DND-41 (cell line): ENCODE data around the gene MS4A12.
A peak's percentile ranks its signal among the peaks of the same experiment; 100 is the strongest.

ENCODE experiments used
- ATAC-seq: fragments of 200-7000 bp; cut with Tn5 transposase; 3 replicates; pipeline ENCODE4 v1.9.1; 2021; ENCODE audit warnings: low read depth; ENCODE audit not compliant: insufficient read depth
- DNase-seq: peaks from one replicate; pipeline ENCODE4 v3.0.0-alpha.2; 2020
- H2AFZ ChIP-seq: 2 replicates; pipeline ENCODE4 v1.6.0; 2012; ENCODE audit warnings: low read depth, low read length
- H3K27ac ChIP-seq: 2 replicates; pipeline ENCODE4 v1.5.1; 2012; ENCODE audit warnings: low read length, inconsistent platforms
- H3K27me3 ChIP-seq: fragments of 200-600 bp; sonication (generic); 2 replicates; pipeline ENCODE4 v1.6.0; 2012; ENCODE audit warnings: low read length, mild to moderate bottlenecking, inconsistent platforms; ENCODE audit not compliant: insufficient read depth, poor library complexity
- H3K36me3 ChIP-seq: 2 replicates; pipeline ENCODE4 v1.5.1; 2012; ENCODE audit warnings: low read length, inconsistent platforms; ENCODE audit not compliant: insufficient read depth
- H3K4me1 ChIP-seq: 2 replicates; pipeline ENCODE4 v1.5.1; 2012; ENCODE audit warnings: mild to moderate bottlenecking, low read length; ENCODE audit not compliant: insufficient read depth
- H3K4me2 ChIP-seq: 2 replicates; pipeline ENCODE4 v1.6.0; 2012; ENCODE audit warnings: mild to moderate bottlenecking, moderate library complexity, low read length, inconsistent platforms; ENCODE audit not compliant: insufficient read depth
- H3K4me3 ChIP-seq, 2 experiments: fragments of 200-600 bp in 1 of 2; shearing (Covaris generic) in 1 of 2; 2 replicates each; pipeline ENCODE4 v1.5.1; 2012 to 2016; ENCODE audit warnings: inconsistent platforms in 2 of 2, low read length in 2 of 2, mild to moderate bottlenecking in 2 of 2, low read depth in 1 of 2, moderate library complexity in 1 of 2
- H3K79me2 ChIP-seq: 2 replicates; pipeline ENCODE4 v1.6.0; 2012; ENCODE audit warnings: low read length, inconsistent platforms; ENCODE audit not compliant: insufficient read depth
- H3K9ac ChIP-seq: 2 replicates; pipeline ENCODE4 v1.6.0; 2012; ENCODE audit warnings: low read depth, mild to moderate bottlenecking, inconsistent platforms, low read length, moderate library complexity
- H3K9me3 ChIP-seq: 2 replicates; pipeline ENCODE4 v1.5.1; 2012; ENCODE audit warnings: low read length, moderate library complexity, mild to moderate bottlenecking, inconsistent platforms; ENCODE audit not compliant: insufficient read depth, severe bottlenecking
- H4K20me1 ChIP-seq: 2 replicates; pipeline ENCODE4 v1.6.0; 2012; ENCODE audit warnings: low read length; ENCODE audit not compliant: insufficient read depth
- CTCF ChIP-seq: IDR thresholded peaks from 2 replicates; pipeline ENCODE4 v1.5.1; 2012; ENCODE audit warnings: borderline replicate concordance, low read length, moderate library complexity, mild to moderate bottlenecking; ENCODE audit not compliant: poor library complexity, severe bottlenecking; ENCODE audit errors: extremely low read depth
- EZH2 ChIP-seq: IDR thresholded peaks from 3 replicates; pipeline ENCODE4 v1.6.1; 2012; ENCODE audit warnings: borderline replicate concordance, low read depth, mild to moderate bottlenecking, moderate library complexity, low read length, inconsistent platforms; ENCODE audit not compliant: severe bottlenecking

Gene MS4A12

DNA sequence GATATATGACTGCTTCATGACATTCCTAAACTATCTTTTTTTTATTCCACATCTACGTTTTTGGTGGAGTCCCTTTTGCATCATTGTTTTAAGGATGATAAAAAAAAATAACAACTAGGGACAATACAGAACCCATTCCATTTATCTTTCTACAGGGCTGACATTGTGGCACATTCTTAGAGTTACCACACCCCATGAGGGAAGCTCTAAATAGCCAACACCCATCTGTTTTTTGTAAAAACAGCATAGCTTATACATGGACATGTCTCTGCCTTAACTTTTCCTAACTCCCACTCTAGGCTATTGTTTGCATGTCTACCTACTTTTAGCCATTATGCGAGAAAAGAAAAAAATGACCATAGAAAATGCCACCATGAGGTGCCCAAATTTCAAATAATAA, 23.7 kb upstream of the MS4A12 start:
- Histone ChIP-seq H2AFZ (no peak overlapping the region), H3K9me3 (no peaks in the 10 kb centered on the region), H3K4me1 (no peaks in the 10 kb centered on the region), H4K20me1 (no peaks in the 10 kb centered on the region), H3K27ac (no peak overlapping the region), H3K4me2 (no peak overlapping the region), H3K9ac (no peak overlapping the region), H3K27me3 (no peaks in the 10 kb centered on the region), H3K79me2 (no peaks in the 10 kb centered on the region), H3K4me3 (no peak overlapping the region), H3K36me3 (no peaks in the 10 kb centered on the region)
- no peak for TF ChIP-seq EZH2
- TF ChIP-seq CTCF, result no peak
- ATAC-seq (no peak), DNase-seq (no peak)

DNA sequence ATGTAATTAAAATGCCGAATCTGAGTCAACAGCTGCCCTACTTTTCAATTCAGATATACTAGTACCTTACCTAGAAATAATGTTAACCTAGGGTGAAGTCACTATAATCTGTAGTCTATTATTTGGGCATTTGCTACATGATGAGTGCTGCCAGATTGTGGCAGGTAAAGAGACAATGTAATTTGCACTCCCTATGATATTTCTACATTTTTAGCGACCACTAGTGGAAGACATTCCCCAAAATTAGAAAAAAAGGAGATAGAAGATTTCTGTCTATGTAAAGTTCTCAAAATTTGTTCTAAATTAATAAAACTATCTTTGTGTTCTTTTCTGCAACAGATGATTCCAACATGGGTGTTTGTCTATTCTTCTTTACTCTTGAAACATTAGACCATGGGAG, 22.9 kb upstream of the MS4A12 start:
- no peaks in the 10 kb centered on the region for H3K4me1 ChIP-seq
- no peak overlapping the region for H3K27ac ChIP-seq
- no peak overlapping the region for H2AFZ ChIP-seq
- H3K27me3 ChIP-seq, result no peaks in the 10 kb centered on the region
- no peak overlapping the region for H3K9ac ChIP-seq
- no peak overlapping the region for H3K4me3 ChIP-seq
- H3K4me2 ChIP-seq, result no peak overlapping the region
- H4K20me1 ChIP-seq, result no peaks in the 10 kb centered on the region
- no peaks in the 10 kb centered on the region for H3K9me3 ChIP-seq
- ATAC-seq (no peak), DNase-seq (no peak)
- H3K79me2 ChIP-seq, result no peaks in the 10 kb centered on the region
- H3K36me3 ChIP-seq, result no peaks in the 10 kb centered on the region
- TF ChIP-seq EZH2, result no peak
- no peak for TF ChIP-seq CTCF

DNA sequence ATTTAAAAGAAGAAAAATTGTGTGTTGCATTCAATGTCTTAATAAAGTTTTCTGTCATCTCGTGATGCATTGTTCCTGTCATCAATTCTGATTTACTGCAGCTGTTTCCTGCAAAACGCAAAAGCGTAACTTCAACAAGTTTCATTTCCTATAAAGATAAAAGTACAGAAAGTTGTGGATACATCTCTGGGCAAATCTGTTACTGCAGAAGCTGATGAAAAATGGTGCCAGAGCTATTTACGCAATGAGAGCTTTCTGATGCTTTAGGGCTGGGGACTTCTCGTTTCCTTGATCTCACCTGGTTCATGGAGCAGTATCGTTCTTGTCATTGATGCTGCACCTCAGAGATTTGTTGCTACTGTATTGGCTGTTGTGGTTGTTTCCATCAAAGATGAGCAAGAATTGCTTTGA, 15.5 kb upstream of the MS4A12 start:
- H3K27ac ChIP-seq, result no peak overlapping the region
- H3K4me2 ChIP-seq, result no peak overlapping the region
- H3K79me2 ChIP-seq, result no peaks in the 10 kb centered on the region
- no peaks in the 10 kb centered on the region for H3K27me3 ChIP-seq
- H3K9me3 ChIP-seq, result no peaks in the 10 kb centered on the region
- H3K4me1 ChIP-seq, result no peaks in the 10 kb centered on the region
- H3K36me3 ChIP-seq, result no peaks in the 10 kb centered on the region
- TF ChIP-seq EZH2 (no peak), CTCF (no peak)
- no peak overlapping the region for H3K4me3 ChIP-seq
- H2AFZ ChIP-seq, result no peak overlapping the region
- DNase-seq (no peak), ATAC-seq (no peak)
- no peak overlapping the region for H3K9ac ChIP-seq
- H4K20me1 ChIP-seq, result no peaks in the 10 kb centered on the region

DNA sequence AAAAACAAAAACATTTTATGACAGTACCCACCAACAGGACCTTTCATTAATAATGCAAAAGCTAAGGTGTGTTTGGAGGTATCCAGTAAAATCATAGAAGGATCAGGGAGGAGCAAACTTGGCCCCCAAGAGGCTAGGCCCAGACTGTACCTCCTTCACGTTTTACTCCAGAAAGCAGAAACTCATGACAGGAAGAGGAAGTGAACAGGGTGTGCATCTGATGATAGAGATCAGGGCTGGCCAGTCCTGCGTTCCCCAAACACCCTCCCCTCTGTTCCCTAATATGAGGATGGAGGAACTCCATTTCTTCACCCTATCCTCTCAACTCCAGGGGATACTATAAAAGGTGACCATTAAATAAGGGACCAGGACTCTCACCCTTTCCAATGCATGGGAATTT, 10.2 kb upstream of the MS4A12 start:
- H3K4me2 ChIP-seq, result no peak overlapping the region

More for the DNA sequence above, 10.2 kb upstream of the MS4A12 start:
- Histone ChIP-seq H3K4me3 (no peak overlapping the region), H2AFZ (0 out of 2 replicates have a peak overlapping the region, but pooled peaks have one; percentile 10), H3K79me2 (no peaks in the 10 kb centered on the region), H3K27ac (no peak overlapping the region), H4K20me1 (no peaks in the 10 kb centered on the region), H3K9ac (no peak overlapping the region), H3K36me3 (no peaks in the 10 kb centered on the region), H3K9me3 (no peaks in the 10 kb centered on the region), H3K27me3 (no peaks in the 10 kb centered on the region), H3K4me1 (no peaks in the 10 kb centered on the region)
- ATAC-seq, result no peak
- no peak for TF ChIP-seq EZH2
- no peak for TF ChIP-seq CTCF
- DNase-seq, result no peak
